GM19328 (cell line): Measurements from ENCODE around the gene OSBPL7.
"Not testable (repeated sequence)": the region's sequence is repeated elsewhere in the genome, so short reads cannot be mapped to it uniquely, and the experiment has no call there.

Source experiments
- ATAC-seq: cut with Tn5 transposase; IDR thresholded peaks from one replicate; pipeline ENCODE4 v1.9.1; 2021; ENCODE audit warnings: mild to moderate bottlenecking, moderate library complexity; ENCODE audit not compliant: unreplicated experiment

OSBPL7 gene

GRCh38 chr17:47774987-47775580 lies 46.5 kb downstream of the OSBPL7 start:
- no peak for ATAC-seq

- no peak for ATAC-seq
Measured at GRCh38 chr17:47774331-47774730, 47.3 kb downstream of the OSBPL7 start.

GRCh38 chr17:47773649-47774048 lies 47.9 kb downstream of the OSBPL7 start:
- ATAC-seq: not testable (repeated sequence)

GRCh38 chr17:47763913-47764582 lies 57.5 kb downstream of the OSBPL7 start:
- no peak for ATAC-seq

- ATAC-seq: no peak
Measured at GRCh38 chr17:47762728-47763127, 58.9 kb downstream of the OSBPL7 start.

GRCh38 chr17:47760409-47761140 lies 61.0 kb downstream of the OSBPL7 start:
- no peak for ATAC-seq

GRCh38 chr17:47757386-47757785 lies 64.2 kb downstream of the OSBPL7 start:
- no peak for ATAC-seq
